Measurements from ENCODE around the gene TCF12. TPM values are rescaled to one million over a fixed set of nuclear protein-coding genes. Genes with fewer than 3 reads are reported as not detected.

The TCF12 gene
- total RNA-seq, 3 donors from 2014 or later (not counting 1 experiment from before 2014, with no cell fraction given) = 84.1 to 111 (median 107) TPM

DNA sequence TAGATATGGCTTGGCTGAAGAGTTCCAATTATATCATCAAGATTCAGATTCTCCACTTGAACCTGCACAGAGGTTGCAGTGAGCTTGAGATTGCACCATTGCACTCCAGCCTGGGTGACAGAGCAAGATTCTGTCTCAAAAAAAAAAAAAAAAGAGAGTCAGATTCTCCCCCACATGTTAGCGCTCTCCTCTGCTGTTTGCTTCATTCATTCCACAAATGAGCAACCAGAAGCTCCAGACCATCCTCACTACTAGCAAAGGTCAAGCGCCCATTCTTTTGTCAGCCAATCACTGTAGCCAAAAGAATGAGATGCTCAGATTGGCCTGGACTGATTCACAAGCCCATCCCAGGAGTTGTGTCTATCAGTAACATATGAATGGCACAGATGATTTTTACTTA lies 28.4 kb upstream of the TCF12 start:
- H3K4me3 Mint-ChIP-seq = no peak overlapping the region
- DNase-seq (no peak), ATAC-seq (no peak)

GRCh38 chr15:56891852-56892440 lies 26.5 kb upstream of the TCF12 start:
- Histone ChIP-seq H3K4me1 (ENCODE audit: control insufficient read depth, insufficient read depth, low read length) (peaks cover 6% of the 10 kb centered on the region), H3K27me3 (ENCODE audit: control insufficient read depth, insufficient read depth, low read length) (no peaks in the 10 kb centered on the region), H3K9me3 (ENCODE audit: control insufficient read depth, insufficient read depth, low read length) (no peaks in the 10 kb centered on the region), H3K4me3 (ENCODE audit: low read length) (no peak overlapping the region), H3K36me3 (ENCODE audit: control insufficient read depth, insufficient read depth, low read length) (no peaks in the 10 kb centered on the region), H3K27ac (ENCODE audit: low read length) (no peak overlapping the region)
- Mint-ChIP-seq H3K4me3 (no peak overlapping the region), H3K27ac (no peak overlapping the region), H3K4me1 (peaks cover 8 to 14% of the 10 kb centered on the region in 2 donors), H3K9me3 (no peaks in the 10 kb centered on the region), H3K27me3 (ENCODE audit: low read depth in 2 of 2) (peaks cover 0 to under 1% of the 10 kb centered on the region in 2 donors), H3K36me3 (no peaks in the 10 kb centered on the region)
- TF ChIP-seq, protein P1, sequence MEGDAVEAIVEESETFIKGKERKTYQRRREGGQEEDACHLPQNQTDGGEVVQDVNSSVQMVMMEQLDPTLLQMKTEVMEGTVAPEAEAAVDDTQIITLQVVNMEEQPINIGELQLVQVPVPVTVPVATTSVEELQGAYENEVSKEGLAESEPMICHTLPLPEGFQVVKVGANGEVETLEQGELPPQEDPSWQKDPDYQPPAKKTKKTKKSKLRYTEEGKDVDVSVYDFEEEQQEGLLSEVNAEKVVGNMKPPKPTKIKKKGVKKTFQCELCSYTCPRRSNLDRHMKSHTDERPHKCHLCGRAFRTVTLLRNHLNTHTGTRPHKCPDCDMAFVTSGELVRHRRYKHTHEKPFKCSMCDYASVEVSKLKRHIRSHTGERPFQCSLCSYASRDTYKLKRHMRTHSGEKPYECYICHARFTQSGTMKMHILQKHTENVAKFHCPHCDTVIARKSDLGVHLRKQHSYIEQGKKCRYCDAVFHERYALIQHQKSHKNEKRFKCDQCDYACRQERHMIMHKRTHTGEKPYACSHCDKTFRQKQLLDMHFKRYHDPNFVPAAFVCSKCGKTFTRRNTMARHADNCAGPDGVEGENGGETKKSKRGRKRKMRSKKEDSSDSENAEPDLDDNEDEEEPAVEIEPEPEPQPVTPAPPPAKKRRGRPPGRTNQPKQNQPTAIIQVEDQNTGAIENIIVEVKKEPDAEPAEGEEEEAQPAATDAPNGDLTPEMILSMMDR (IDR thresholded peaks at IDR 0.05) = no peak
- no peak for ATAC-seq
- intact Hi-C loops (cut with micrococcal nuclease) = no loop called here
- no peak for DNase-seq

More for the DNA sequence above, 28.4 kb upstream of the TCF12 start:
- Mint-ChIP-seq H3K27me3 (ENCODE audit: low read depth in 2 of 2) (no peaks in the 10 kb centered on the region), H3K4me1 (peaks cover 15 to 22% of the 10 kb centered on the region in 2 donors), H3K36me3 (no peaks in the 10 kb centered on the region), H3K27ac (no peak overlapping the region), H3K9me3 (no peaks in the 10 kb centered on the region)
- H3K36me3 ChIP-seq (ENCODE audit: control insufficient read depth, insufficient read depth, low read length) = no peaks in the 10 kb centered on the region
- H3K4me3 ChIP-seq (ENCODE audit: low read length) = no peak overlapping the region
- no peak overlapping the region for H3K27ac ChIP-seq (ENCODE audit: low read length)
- no peaks in the 10 kb centered on the region for H3K9me3 ChIP-seq (ENCODE audit: control insufficient read depth, insufficient read depth, low read length)
- TF ChIP-seq, protein P1 (IDR thresholded peaks at IDR 0.05) = no peak
- intact Hi-C loops (cut with micrococcal nuclease) = no loop called here
- peaks cover 9% of the 10 kb centered on the region for H3K4me1 ChIP-seq (ENCODE audit: control insufficient read depth, insufficient read depth, low read length)
- H3K27me3 ChIP-seq (ENCODE audit: control insufficient read depth, insufficient read depth, low read length) = no peaks in the 10 kb centered on the region
- 91% methylated on average over 2 of the region's 2 CpGs for WGBS (ENCODE audit: insufficient coverage)

DNA sequence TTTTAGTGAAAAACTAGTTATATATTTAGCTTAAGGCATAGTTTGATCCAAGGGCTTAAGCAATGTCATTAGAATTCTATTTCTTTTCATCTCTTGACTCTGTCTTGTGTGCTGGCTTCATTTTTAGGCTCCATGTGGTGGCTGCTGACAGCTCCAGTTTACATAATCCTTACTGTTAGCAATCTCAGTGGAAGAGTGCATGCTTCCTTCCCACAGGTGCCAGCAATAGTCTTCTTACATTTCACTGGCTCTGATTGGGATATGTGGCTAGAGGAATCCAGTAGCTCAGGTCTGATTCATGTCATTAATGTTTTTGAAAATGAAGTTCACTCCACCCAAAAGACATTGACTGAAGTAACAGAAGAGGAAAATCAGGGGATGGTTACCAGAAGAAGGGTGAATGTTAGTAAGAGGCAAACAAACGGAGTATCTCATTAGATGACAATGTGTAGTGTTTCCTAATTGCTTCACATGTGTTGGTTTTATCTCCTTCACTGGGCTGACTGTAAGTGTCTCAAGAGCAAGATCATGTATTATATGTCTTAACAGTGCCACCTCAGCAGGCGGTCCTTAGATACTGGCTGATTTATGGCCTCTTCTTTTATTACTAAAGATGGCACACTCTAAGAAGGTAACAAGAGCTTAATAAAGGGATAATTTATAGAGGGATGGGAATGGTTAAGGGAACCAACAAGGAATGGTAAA lies 25.6 kb upstream of the TCF12 start:
- DNase-seq = no peak
- no peaks in the 10 kb centered on the region for H3K36me3 Mint-ChIP-seq
- ATAC-seq = no peak
- Histone ChIP-seq H3K27ac (ENCODE audit: low read length) (no peak overlapping the region), H3K27me3 (ENCODE audit: control insufficient read depth, insufficient read depth, low read length) (no peaks in the 10 kb centered on the region), H3K4me1 (ENCODE audit: control insufficient read depth, insufficient read depth, low read length) (peaks cover 1% of the 10 kb centered on the region), H3K36me3 (ENCODE audit: control insufficient read depth, insufficient read depth, low read length) (no peaks in the 10 kb centered on the region), H3K9me3 (ENCODE audit: control insufficient read depth, insufficient read depth, low read length) (no peaks in the 10 kb centered on the region), H3K4me3 (ENCODE audit: low read length) (no peak overlapping the region)
- no peaks in the 10 kb centered on the region for H3K9me3 Mint-ChIP-seq
- no peak overlapping the region for H3K27ac Mint-ChIP-seq
- intact Hi-C loops (cut with micrococcal nuclease) = no loop called here
- no peak overlapping the region for H3K4me3 Mint-ChIP-seq
- TF ChIP-seq, protein P1 (IDR thresholded peaks at IDR 0.05) = no peak
- H3K27me3 Mint-ChIP-seq (ENCODE audit: low read depth in 2 of 2) = peaks cover 0 to 3% of the 10 kb centered on the region in 2 donors
- peaks cover 5 to 6% of the 10 kb centered on the region in 2 donors for H3K4me1 Mint-ChIP-seq
- 95% methylated on average over 2 of the region's 2 CpGs for WGBS (ENCODE audit: insufficient coverage)

DNA sequence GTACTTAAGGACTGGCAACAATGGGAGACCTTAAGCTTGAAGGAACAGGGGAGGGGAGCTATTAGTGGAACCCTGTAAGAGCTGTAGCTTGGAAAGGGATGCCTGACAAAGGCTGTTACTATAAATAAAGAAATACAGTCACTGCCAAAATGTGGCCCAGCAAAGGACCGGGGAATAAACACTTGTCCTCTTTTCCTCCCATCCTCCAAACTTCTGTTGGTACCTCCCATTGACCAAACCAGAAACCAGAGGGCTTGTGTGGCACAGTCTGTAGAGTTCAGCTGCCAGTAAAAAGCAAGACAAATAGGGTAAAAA lies 25.1 kb upstream of the TCF12 start:
- Mint-ChIP-seq H3K36me3 (no peaks in the 10 kb centered on the region), H3K27ac (no peak overlapping the region), H3K4me3 (no peak overlapping the region), H3K27me3 (ENCODE audit: low read depth in 2 of 2) (peaks cover 0 to 3% of the 10 kb centered on the region in 2 donors), H3K4me1 (peaks cover 0 to 1% of the 10 kb centered on the region in 2 donors), H3K9me3 (no peaks in the 10 kb centered on the region)
- no peaks in the 10 kb centered on the region for H3K27me3 ChIP-seq (ENCODE audit: control insufficient read depth, insufficient read depth, low read length)
- TF ChIP-seq, protein P1 (IDR thresholded peaks at IDR 0.05) = no peak
- ATAC-seq (no peak), DNase-seq (no peak)
- H3K4me3 ChIP-seq (ENCODE audit: low read length) = no peak overlapping the region
- H3K27ac ChIP-seq (ENCODE audit: low read length) = no peak overlapping the region
- intact Hi-C loops (cut with micrococcal nuclease) = no loop called here
- H3K9me3 ChIP-seq (ENCODE audit: control insufficient read depth, insufficient read depth, low read length) = no peaks in the 10 kb centered on the region
- H3K36me3 ChIP-seq (ENCODE audit: control insufficient read depth, insufficient read depth, low read length) = no peaks in the 10 kb centered on the region
- 78% methylated on average over 1 of the region's 1 CpG for WGBS (ENCODE audit: insufficient coverage)
- no peaks in the 10 kb centered on the region for H3K4me1 ChIP-seq (ENCODE audit: control insufficient read depth, insufficient read depth, low read length)
